T follicular helper cell (primary cell): ENCODE results near the gene EFS.
A peak's percentile ranks its signal among the peaks of the same experiment; 100 is the strongest.
"Not testable (repeated sequence)": the region's sequence is repeated elsewhere in the genome, so short reads cannot be mapped to it uniquely, and the experiment has no call there.

ENCODE experiments used
- DNase-seq: peaks from one replicate; pipeline ENCODE4 v3.0.0-alpha.2; 2020; ENCODE audit warnings: low read depth

Gene EFS

DNA sequence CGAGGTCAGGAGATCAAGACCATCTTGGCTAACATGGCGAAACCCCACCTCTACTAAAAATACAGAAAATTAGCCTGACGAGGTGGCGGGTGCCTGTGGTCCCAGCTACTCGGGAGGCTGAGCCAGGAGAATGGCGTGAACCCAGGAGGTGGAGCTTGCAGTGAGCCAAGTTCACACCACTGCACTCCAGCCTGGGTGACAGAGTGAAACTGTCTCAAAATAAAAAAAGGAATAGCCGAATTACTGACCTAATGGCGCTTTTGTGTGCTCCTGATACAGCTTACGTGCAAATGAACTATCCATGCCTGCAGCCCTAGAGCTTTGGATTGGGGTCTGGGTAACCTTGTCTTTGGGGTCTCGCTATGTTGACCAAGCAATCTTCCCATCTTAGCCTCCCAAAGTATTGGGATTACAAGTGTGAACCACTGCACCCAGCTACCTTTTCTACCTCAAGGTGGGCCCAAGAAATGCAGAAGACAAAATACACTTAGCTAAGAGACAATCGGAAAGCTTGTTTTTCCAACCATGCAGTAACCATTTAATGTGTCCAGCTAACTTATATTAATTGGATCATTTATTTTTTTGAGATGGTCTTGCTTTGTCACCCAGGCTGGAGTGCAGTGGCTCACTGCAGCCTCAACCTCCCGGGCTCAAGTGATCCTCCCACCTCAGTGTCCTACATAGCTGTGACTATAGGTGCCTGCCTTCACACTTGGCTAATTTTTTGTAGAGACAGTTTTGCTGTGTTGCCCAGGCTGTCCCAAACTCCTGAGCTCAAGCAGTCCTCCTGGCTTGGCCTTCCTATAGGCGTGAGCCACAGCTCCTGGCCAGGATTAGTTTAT lies 38.3 kb downstream of the EFS start:
- no peak for DNase-seq

DNA sequence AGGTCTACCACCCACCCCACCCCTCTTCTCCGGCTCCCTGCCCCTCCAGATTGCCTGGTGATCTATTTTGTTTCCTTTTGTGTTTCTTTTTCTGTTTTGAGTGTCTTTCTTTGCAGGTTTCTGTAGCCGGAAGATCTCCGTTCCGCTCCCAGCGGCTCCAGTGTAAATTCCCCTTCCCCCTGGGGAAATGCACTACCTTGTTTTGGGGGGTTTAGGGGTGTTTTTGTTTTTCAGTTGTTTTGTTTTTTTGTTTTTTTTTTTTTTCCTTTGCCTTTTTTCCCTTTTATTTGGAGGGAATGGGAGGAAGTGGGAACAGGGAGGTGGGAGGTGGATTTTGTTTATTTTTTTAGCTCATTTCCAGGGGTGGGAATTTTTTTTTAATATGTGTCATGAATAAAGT lies 39.2 kb downstream of the EFS start:
- not testable (repeated sequence) for DNase-seq

DNA sequence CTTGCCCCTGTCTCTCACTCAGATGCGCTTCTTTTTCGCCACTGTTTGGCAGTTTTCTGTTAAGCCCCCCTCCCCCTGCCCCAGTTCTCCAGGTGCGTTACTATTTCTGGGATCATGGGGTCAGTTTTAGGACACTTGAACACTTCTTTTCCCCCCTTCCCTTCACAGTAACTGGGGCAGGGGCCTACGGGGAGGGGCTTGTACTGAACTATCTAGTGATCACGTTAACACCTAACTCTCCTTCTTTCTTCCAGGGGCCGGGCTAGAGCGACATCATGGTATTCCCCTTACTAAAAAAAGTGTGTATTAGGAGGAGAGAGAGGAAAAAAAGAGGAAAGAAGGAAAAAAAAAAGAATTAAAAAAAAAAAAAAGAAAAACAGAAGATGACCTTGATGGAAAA lies 40.0 kb downstream of the EFS start:
- no peak for DNase-seq

DNA sequence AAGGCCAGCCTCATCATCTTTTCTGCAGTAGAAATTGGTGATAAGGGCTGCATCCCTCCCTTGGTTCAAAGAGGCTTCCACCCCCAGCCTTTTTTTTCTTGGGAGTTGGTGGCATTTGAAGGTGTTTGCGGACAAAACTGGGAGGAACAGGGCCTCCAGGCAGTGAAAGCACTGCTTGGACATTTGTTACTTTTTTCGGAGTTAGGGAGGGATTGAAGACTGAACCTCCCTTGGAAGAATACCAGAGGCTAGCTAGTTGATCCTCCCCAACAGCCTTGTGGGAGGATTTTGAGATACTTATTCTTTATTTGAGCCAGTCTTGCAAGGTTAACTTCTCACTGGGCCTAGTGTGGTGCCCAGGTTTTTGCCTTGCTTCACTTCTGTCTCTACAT lies 40.5 kb downstream of the EFS start:
- DNase-seq = no peak

DNA sequence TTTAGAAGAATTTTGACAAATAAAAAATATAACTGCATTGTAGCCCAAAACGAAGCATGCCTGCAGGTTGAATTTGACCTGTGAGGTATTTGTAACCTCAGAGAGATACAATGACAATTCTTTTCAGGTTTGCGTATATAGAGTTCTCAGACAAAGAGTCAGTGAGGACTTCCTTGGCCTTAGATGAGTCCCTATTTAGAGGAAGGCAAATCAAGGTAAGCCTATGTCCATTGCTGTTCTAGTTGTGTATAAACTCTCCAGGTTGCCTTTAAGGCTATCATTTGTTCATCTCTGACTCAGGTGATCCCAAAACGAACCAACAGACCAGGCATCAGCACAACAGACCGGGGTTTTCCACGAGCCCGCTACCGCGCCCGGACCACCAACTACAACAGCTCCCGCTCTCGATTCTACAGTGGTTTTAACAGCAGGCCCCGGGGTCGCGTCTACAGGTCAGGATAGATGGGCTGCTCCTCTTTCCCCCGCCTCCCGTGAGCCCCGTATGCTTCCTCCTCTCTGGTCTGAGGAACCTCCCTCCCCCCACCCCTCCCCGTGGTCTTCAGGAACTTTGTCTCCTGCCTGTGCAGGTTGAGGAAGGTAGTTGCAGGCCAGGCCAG lies 41.0 kb downstream of the EFS start:
- DNase-seq = no peak

DNA sequence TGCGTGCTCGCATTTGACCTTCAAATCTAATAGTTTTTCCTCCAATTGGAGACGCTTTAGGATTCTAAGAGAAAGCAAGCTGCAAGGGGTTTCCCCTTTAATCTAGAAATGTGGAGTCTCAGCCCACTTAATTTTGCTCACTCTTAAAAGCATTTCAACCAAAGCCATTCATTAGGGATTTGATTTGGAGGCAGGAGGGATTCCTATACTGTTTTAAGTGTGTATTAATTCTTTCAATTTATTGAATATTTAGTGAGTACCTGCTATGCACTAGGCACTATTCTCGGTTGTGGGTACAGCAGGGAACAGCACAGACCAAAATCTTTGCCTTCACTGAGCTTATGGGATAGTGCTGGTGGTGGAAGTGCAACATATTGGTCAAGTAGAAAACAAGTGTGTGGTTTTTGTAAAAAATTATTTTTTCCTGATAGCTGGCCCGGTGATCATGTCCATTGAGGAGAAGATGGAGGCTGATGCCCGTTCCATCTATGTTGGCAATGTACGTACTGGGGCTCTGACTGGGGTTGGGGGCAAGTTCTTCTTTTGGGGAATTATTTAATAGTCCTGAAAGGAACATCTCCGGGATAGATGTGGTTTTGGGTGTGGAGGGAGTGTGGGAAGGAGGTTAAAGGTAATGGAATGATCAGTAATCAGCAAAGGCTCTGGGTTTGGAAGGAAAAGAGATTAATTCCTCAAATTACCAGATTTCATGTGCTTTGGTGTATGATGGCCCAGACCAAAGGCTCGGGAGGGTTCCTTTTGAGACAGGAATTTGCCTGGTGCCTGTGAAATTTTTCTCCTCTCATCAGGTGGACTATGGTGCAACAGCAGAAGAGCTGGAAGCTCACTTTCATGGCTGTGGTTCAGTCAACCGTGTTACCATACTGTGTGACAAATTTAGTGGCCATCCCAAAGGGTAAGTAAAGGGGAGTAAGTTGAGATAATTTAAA lies 42.1 kb downstream of the EFS start:
- no peak for DNase-seq

DNA sequence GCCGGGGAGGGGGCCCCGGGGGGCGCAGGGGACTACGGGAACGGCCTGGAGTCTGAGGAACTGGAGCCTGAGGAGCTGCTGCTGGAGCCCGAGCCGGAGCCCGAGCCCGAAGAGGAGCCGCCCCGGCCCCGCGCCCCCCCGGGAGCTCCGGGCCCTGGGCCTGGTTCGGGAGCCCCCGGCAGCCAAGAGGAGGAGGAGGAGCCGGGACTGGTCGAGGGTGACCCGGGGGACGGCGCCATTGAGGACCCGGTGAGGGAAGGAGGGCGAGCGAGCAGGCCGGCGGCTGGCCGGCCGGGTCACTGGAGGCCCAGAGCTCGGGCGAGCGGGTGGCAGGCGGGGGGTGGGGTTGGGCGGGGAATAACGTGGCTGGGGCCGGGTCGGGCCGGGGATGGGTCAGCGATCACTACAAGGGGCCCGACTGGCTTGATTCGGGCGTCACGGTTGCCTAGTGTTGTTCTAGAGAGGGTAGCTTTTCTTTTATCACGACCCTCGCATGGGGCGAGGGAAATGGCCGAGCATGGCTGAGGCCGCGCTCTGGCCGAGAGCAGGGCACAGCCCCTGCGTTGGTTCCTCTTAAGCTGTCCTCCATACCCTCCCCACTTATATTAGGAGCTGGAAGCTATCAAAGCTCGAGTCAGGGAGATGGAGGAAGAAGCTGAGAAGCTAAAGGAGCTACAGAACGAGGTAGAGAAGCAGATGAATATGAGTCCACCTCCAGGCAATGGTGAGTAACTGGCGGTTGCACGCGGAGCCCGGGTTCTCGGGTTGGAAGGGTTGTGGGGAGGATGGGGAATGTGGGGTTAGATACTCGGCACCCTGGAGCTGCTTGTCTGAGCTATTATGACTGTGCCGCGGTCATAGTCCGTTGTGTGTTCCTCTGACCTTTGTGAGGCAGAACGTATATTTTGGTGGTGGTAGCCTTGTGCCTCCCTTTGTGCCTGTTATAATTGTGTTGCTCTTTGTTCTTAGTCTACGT lies 43.1 kb downstream of the EFS start:
- peak; percentile 21 for DNase-seq

DNA sequence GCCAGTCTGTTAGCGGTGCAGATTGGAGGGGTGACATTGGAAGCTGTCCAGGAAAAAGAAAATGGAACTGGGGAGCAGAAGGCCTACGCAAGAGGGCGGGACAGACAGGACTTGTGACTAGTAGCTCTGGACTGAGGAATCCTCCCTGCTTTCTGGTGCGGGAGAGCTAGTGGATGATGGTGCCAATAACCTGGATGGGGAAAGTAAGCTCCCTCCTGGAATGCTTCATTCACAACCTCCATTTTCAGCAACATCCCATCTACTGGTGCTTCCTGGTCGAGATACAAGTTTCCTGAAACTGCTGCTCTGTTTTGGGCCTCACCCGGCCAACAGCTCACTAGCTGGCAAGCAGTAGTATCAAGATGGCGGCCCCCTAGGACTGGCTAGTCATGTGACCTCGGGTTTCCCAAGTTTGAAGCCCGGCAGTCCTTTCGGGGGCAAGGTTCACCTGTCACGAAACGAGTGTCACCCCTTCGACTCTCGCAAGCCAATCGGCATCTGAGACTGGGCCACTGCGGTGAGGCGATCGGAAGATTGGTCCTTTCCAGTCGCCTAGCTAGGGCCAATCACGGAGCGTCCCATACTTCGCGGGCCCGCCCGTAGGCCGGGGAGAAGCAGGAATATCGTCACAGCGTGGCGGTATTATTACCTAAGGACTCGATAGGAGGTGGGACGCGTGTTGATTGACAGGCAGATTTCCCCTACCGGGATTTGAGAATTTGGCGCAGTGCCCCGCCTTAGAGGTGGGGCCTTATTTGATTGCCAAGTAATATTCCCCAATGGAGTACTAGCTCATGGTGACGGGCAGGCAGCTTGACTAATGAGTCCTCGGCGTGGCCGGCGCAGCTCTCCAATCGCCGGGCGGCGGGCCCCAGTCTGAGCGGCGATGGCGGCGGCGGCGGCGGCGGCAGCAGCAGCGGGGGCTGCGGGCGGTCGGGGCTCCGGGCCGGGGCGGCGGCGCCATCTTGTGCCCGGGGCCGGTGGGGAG lies 44.1 kb downstream of the EFS start, which contains the start of gene PABPN1:
Gene PABPN1 (plus strand): TSS at position 874 of the 988 bp plus-strand sequence. CDS start 13 bp downstream, at position 887.
- DNase-seq = peak; percentile 96

DNA sequence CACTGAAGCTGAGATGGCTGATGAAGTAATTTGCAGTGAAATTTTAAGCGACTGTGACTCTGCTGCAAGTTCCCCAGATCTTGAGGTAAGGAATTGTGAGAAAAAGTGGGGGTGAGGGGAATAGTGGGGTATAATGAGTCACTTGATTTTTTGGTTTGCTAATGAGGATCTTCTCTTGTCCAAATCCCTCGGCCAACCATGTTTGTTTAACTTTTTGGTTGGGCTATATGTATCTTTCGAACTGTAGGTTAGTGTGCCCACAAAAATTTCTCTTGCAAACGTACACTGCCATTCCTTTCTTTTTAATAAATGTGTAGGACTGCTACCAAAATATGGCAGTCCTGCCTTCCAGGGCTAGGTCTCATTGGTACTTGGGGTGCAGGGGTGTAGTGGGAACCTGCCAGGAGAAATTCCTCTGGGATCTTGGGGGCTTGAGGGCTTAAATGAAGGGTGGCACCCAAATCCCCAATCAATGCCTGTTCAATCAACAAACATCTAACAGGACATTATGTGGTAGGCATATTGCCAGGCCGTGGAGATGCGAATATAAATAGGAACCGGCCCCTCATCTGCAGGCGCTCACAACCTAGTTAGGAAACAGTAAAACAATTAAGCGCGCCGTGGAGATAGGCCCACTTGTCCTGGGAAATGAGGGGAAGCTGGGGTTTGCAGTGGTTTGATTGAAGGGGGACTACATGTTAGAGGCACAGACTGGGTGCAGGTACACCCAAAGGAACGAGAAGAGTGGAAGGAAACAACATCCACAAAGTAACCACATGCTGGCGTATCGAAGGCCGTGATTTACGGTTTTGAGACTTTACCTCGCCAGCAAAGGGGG lies 45.0 kb downstream of the EFS start:
- DNase-seq = no peak

DNA sequence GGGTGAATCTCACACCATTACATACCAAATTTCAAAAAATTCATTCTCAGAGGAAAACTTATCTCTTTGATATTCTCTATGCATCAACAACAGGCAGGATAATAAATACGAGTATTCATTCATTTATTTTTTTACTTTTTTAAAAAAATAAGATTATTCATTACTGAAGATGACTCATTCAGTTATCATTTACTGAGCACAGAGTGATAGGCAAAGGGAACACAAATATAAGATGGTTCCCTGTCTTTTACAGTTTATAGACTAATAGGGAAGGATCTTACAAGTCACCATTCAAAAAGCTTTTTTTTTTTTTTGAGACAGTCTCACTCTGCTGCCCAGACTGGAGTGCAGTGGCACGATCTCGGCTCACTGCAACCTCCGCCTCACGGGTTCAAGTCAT lies 48.7 kb downstream of the EFS start:
- DNase-seq = no peak

DNA sequence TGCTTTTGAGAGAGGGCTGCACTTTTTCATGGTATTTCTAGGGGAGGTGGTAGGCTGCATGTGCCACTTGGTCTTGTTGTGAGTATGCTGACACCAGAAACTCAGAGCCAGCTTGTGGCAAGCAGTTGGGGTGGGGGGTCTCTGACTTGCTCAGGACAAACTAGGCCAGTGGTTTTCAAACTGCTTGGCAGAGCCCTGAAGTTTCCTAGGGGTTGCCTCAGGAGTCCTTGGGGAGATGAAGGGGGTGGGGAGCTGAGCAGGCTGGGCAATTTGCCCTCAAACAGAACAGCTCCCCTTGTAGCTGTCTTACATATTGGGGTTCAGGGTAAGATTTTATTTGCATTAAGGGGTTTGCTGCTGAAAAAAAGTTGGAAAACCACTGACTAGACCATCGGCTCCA lies 54.4 kb downstream of the EFS start:
- no peak for DNase-seq

DNA sequence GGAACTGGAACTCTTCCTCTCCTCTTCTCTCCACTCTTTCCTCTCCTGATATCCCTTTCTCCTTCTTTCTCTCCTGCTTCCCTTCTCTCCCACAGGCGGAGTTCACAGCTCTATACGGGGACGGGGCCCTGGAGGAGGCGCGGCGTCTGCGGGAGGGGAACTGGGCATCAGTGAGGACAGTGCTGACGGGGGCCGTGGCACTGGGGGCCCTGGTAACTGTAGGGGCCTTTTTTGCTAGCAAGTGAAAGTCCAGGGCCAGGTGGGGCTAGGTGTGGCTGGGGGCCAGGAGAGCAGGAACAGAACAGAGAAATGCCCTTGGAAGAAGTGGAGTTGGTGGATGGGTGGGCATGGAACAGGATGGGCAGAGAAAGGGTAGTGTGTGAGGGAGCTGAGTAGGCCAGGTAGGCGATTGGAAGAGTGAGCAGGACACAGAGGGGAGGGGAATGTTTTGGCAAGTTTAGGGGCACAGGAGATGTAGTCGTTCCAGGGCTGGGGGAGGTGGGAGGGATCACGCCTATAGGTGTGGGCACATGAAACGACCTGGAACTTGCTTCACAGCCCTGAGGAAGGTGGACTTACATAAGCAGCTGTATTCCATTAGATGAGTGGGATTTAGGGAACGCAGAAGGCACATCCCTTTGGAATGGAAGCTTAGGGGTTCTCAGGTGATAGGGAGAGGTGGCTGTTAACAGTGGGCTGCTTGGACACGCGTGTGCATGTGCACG lies 56.1 kb downstream of the EFS start:
- DNase-seq = no peak

DNA sequence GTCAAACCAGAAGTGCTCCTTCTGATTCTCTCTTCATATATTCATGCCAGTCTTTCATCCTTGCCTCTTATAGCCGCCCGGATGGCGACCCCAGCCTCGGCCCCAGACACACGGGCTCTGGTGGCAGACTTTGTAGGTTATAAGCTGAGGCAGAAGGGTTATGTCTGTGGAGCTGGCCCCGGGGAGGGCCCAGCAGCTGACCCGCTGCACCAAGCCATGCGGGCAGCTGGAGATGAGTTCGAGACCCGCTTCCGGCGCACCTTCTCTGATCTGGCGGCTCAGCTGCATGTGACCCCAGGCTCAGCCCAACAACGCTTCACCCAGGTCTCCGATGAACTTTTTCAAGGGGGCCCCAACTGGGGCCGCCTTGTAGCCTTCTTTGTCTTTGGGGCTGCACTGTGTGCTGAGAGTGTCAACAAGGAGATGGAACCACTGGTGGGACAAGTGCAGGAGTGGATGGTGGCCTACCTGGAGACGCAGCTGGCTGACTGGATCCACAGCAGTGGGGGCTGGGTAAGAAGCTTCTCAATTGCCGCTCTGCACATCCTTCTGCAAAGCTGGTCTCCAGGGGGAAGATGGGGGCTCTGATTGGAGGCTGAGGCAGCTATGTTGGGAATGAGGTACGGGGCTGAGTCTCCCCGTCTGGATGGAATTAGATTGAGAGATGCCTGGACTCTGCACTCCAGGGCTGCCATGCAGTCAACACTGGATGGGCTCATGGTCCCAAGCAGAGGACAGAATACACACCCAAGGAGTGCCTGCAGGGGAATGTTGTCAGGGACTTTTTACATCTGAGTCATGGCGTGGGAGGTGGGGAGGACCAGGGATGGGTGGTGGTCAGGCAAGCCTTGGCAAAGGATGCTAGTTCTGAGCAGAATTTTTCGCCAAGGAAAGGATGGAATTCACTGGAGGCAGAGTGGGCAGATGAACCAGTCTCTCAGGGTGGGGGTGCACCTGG lies 57.0 kb downstream of the EFS start:
- no peak for DNase-seq

DNA sequence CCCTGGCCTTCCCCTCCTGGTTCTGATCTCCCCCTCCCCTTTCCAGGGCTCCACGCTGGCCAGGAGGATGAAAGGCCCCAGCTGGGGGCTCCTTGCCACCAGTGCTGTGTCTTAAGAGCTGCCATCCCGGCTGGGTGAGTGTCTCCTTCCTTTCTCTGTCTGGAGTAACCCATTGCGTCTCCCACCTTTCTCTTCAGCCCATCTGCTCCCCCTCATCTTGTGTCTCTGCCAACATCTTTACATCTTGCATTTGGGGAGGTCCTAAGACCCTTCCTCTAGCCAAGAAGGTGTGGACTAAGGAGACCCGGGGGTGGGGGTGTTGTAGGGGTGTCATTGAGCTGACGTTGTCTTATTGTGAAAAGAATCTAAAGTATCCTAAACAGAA lies 57.8 kb downstream of the EFS start:
- no peak for DNase-seq

DNA sequence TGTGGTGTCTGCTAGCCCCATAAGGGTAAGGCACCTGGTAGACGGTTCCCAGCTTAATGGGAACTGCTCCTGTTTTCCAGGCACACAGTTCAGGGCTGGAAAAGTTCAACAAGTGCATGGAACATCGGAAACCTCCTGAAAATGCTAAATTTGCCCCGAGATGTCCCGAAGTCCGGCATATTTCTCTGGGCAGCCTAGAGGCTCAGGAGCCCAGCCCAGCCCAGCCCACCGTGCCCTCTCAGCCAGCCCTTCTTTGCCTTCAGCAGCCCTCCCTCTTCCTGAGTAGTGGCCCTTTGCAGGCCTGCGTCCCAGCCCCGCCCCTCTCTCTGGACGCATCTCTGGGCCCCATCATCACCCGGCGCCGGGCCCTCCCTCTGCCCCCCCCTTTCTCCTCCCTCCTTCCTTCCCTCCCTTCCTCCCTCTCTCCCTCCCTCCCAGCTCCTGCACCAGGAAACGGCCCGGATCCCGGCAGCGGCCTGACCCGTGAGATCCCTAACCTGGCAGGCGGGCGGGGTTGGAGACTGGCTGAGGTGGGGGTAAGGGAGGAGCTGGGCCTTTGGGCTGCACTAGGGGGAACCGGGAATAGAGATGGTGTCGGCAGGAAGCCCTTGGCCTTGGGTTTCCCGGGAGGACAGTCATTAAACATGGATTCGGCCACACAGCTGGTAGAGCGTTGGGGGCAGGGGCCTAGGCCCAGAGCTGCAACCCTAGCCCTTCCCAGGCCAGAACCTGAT lies 58.4 kb downstream of the EFS start, which contains the start of gene BCL2L2:
Gene BCL2L2 (plus strand): TSS at position 422 of the 734 bp plus-strand sequence. CDS start 935 bp downstream, outside the sequence.
- no peak for DNase-seq
